CD14-positive monocyte (primary cell): ENCODE results near the gene HMGN1. TPM values are rescaled to one million over a fixed set of nuclear protein-coding genes. Genes with fewer than 3 reads are reported as not detected.

Source experiments
- DNase-seq, 3 donors: peaks; one replicate each; pipeline ENCODE4 v3.0.0-alpha.2; 2011 to 2022
- H2AFZ ChIP-seq: 2 replicates; pipeline ENCODE4 v1.6.0; 2012; ENCODE audit warnings: mild to moderate bottlenecking, low read depth, low read length, inconsistent platforms; ENCODE audit not compliant: insufficient read depth, poor library complexity, severe bottlenecking
- H3K27ac ChIP-seq, 2 donors: 1 replicate in 1 of 2; 2 replicates in 1 of 2; pipeline ENCODE4 v1.5.1; 2012 to 2013; ENCODE audit warnings: low read length in 2 of 2, control low read depth in 1 of 2, inconsistent platforms in 1 of 2, low read depth in 1 of 2, mild to moderate bottlenecking in 1 of 2
- H3K27me3 ChIP-seq, 2 donors: one replicate each; pipeline versions ENCODE4 v1.6.0 to v1.6.1; 2011 to 2013; ENCODE audit warnings: low read length in 2 of 2; ENCODE audit not compliant: control insufficient read depth in 2 of 2, insufficient read depth in 2 of 2
- H3K36me3 ChIP-seq, 2 donors: replicated peaks in 1 of 2; 1 replicate in 1 of 2; 2 replicates in 1 of 2; pipeline versions ENCODE4 v1.5.1 to v1.6.1; 2012 to 2013; ENCODE audit warnings: low read length in 2 of 2, control low read depth in 1 of 2, inconsistent platforms in 1 of 2, mild to moderate bottlenecking in 1 of 2; ENCODE audit not compliant: insufficient read depth in 2 of 2, control insufficient read depth in 1 of 2
- H3K4me1 ChIP-seq, 2 donors: 1 replicate in 1 of 2; 2 replicates in 1 of 2; pipeline versions ENCODE4 v1.5.1 to v1.6.1; 2012 to 2013; ENCODE audit warnings: low read length in 2 of 2, control low read depth in 1 of 2, inconsistent platforms in 1 of 2, mild to moderate bottlenecking in 1 of 2, moderate library complexity in 1 of 2; ENCODE audit not compliant: insufficient read depth in 2 of 2, control insufficient read depth in 1 of 2
- H3K4me2 ChIP-seq: replicated peaks from 2 replicates; pipeline ENCODE3; 2012; ENCODE audit warnings: low read length, moderate library complexity, mild to moderate bottlenecking; ENCODE audit not compliant: poor library complexity, severe bottlenecking; ENCODE audit errors: extremely low read depth
- H3K4me3 ChIP-seq, 3 experiments: fragments of 200-600 bp in 1 of 3; sonication (generic) in 1 of 3; replicated peaks in 1 of 3; 1 replicate in 2 of 3; 2 replicates in 1 of 3; pipeline ENCODE4 v1.5.1; 2011 to 2013; ENCODE audit warnings: low read length in 3 of 3, mild to moderate bottlenecking in 3 of 3, control low read depth in 2 of 3, low read depth in 2 of 3, inconsistent platforms in 1 of 3, moderate library complexity in 1 of 3
- H3K79me2 ChIP-seq: 2 replicates; pipeline ENCODE4 v1.6.0; 2012; ENCODE audit warnings: mild to moderate bottlenecking, control low read depth, inconsistent platforms, low read length, moderate library complexity; ENCODE audit not compliant: insufficient read depth
- H3K9ac ChIP-seq: 2 replicates; pipeline ENCODE4 v1.6.0; 2017; ENCODE audit warnings: low read length, mild to moderate bottlenecking; ENCODE audit not compliant: insufficient read depth, poor library complexity, severe bottlenecking
- H3K9me3 ChIP-seq, 2 donors: replicated peaks in 1 of 2; 1 replicate in 1 of 2; 2 replicates in 1 of 2; pipeline versions ENCODE4 v1.5.1 to v1.6.1; 2012 to 2013; ENCODE audit warnings: low read length in 2 of 2, control low read depth in 1 of 2; ENCODE audit not compliant: control insufficient read depth in 1 of 2, insufficient read depth in 1 of 2
- H4K20me1 ChIP-seq: 2 replicates; pipeline ENCODE4 v1.6.0; 2012; ENCODE audit warnings: mild to moderate bottlenecking, low read length, control low read depth, moderate library complexity; ENCODE audit not compliant: insufficient read depth
- H3K27ac Mint-ChIP-seq, 7 donors: one replicate each; pipeline ENCODE4 v1.8.0; 2020; ENCODE audit warnings: mild to moderate bottlenecking in 7 of 7, mixed read lengths in 7 of 7, moderate library complexity in 6 of 7, inconsistent platforms in 2 of 7
- H3K27me3 Mint-ChIP-seq, 3 donors: one replicate each; pipeline ENCODE4 v1.8.0; 2021 to 2022; ENCODE audit warnings: low read depth in 3 of 3, mild to moderate bottlenecking in 3 of 3, mixed read lengths in 3 of 3, moderate library complexity in 3 of 3, inconsistent platforms in 1 of 3
- H3K36me3 Mint-ChIP-seq, 2 donors: one replicate each; pipeline ENCODE4 v1.8.0; 2020; ENCODE audit warnings: mixed read lengths in 2 of 2, inconsistent platforms in 1 of 2, mild to moderate bottlenecking in 1 of 2
- H3K4me1 Mint-ChIP-seq: one replicate; pipeline ENCODE4 v1.8.0; 2020; ENCODE audit warnings: mild to moderate bottlenecking, mixed read lengths
- H3K4me3 Mint-ChIP-seq, 2 donors: one replicate each; pipeline ENCODE4 v1.8.0; 2020; ENCODE audit warnings: mild to moderate bottlenecking in 2 of 2, mixed read lengths in 2 of 2, moderate library complexity in 1 of 2
- H3K9me3 Mint-ChIP-seq, 7 donors: one replicate each; pipeline ENCODE4 v1.8.0; 2020 to 2022; ENCODE audit warnings: mixed read lengths in 7 of 7, mild to moderate bottlenecking in 6 of 7, moderate library complexity in 6 of 7, inconsistent platforms in 2 of 7
- WGBS: methylation state at CpG from one replicate; pipeline ENCODE4 v1.1.5; 2013; ENCODE audit warnings: missing lambda C conversion rate; ENCODE audit not compliant: insufficient coverage; 5-methylcytosine and 5-hydroxymethylcytosine counted together
- intact Hi-C, 2 donors: fragments of 100-400 bp; cut with micrococcal nuclease; formaldehyde crosslinking; loops; one replicate each; pipeline versions ENCODE4 v1.15.0 to v1.15.1; 2023
- polyA plus RNA-seq, 3 donors: library from polyadenylated mRNA; depleted of rRNA in 1 of 3; unstranded in 2 of 3; stranded (reverse) in 1 of 3; fragments of 300-500 nt in 2 of 3; fragments of >200 nt in 1 of 3; fragmentation: Illumina TruSeq in 2 of 3; gene quantifications; 1 replicate in 2 of 3; 2 replicates in 1 of 3; pipeline ENCODE4 v1.2.3, GENCODE V29; 2012 to 2021
- TF ChIP-seq, protein P1 (sequence below): fragments of 200-600 bp; IDR thresholded peaks from one replicate; pipeline ENCODE4 v1.8.0; 2022; ENCODE audit warnings: antibody characterized with exemption, mild to moderate bottlenecking

The HMGN1 gene
- polyA plus RNA-seq, 3 donors, result 59.8 to 74.7 (median 72.7) TPM

DNA sequence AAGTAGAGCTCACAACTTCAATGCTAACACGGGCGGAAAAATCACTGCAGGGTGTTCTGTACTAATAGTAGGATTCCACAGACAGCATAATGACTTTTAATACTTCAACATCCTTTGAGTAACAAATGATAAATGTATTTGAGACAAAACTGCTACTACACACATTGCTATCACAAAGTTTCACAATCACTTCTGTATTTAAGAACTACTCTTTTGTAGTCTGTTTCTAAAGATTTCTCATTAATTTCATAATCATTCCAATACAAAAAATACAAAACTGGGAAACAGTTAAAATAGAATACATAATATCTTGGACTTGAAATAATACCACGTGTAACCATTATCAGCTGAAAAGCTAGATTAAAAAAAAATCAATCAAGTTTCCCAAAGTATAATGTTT, 2.7 kb downstream of the HMGN1 start:
- intact Hi-C loops, result loop anchor here (2.0 to 5.0 kb wide), 3 partner anchors 34 to 43 kb away; partner anchors contain the start of gene BRWD1 (in 1 of the 2)
- H3K4me2 ChIP-seq, result peak overlapping the region; percentile 10
- H3K9me3 ChIP-seq, result no peaks in the 10 kb centered on the region
- H3K4me1 ChIP-seq, result peaks cover 22 to 36% of the 10 kb centered on the region in 2 donors
- no peaks in the 10 kb centered on the region for H3K27me3 ChIP-seq
- H3K4me3 ChIP-seq, result no peak overlapping the region
- peaks cover 0 to 1% (median 0%) of the 10 kb centered on the region in 3 donors for H3K27me3 Mint-ChIP-seq
- H3K36me3 Mint-ChIP-seq, result peaks cover 28 to 30% of the 10 kb centered on the region in 2 donors
- DNase-seq, result peak in 1 of 3 donors; percentile 28
- peaks cover 53% of the 10 kb centered on the region for H3K79me2 ChIP-seq
- no peak overlapping the region for H3K9ac ChIP-seq
- H3K9me3 Mint-ChIP-seq, result no peaks in the 10 kb centered on the region
- H2AFZ ChIP-seq, result no peak overlapping the region
- H3K36me3 ChIP-seq, result peaks cover 16 to 26% of the 10 kb centered on the region in 2 donors
- WGBS, result no CpG with 5 or more reads among the region's 3 CpGs
- H3K4me1 Mint-ChIP-seq, result peaks cover 33% of the 10 kb centered on the region
- H4K20me1 ChIP-seq, result no peaks in the 10 kb centered on the region
- peak overlapping the region in 1 of 2 donors; percentile 53 for H3K27ac ChIP-seq
- H3K27ac Mint-ChIP-seq, result peak overlapping the region in 6 of 7 donors; percentile 13 to 74 (median 52)
- H3K4me3 Mint-ChIP-seq, result no peak overlapping the region
- TF ChIP-seq, protein P1, sequence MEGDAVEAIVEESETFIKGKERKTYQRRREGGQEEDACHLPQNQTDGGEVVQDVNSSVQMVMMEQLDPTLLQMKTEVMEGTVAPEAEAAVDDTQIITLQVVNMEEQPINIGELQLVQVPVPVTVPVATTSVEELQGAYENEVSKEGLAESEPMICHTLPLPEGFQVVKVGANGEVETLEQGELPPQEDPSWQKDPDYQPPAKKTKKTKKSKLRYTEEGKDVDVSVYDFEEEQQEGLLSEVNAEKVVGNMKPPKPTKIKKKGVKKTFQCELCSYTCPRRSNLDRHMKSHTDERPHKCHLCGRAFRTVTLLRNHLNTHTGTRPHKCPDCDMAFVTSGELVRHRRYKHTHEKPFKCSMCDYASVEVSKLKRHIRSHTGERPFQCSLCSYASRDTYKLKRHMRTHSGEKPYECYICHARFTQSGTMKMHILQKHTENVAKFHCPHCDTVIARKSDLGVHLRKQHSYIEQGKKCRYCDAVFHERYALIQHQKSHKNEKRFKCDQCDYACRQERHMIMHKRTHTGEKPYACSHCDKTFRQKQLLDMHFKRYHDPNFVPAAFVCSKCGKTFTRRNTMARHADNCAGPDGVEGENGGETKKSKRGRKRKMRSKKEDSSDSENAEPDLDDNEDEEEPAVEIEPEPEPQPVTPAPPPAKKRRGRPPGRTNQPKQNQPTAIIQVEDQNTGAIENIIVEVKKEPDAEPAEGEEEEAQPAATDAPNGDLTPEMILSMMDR, result no peak

DNA sequence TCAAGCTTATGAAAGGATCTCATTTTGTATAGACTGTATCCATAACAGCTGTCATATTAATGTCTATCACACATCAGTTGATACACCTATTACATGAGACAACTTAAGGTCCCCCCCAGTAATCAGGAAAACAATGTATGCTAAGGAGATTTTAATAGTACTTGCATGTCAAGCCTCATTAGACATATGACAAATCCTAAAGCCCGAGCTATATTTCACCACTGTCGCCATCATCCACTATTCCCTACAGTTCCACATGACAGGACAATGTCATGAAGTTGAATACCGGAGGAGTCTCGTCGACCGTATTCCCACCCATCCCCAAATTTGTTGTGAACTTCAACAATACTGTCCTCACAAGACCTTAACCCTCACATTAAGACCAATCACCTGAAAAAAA, 3.4 kb downstream of the HMGN1 start:
- DNase-seq, result no peak
- TF ChIP-seq, protein P1, result no peak
- Mint-ChIP-seq H3K4me1 (peaks cover 33% of the 10 kb centered on the region), H3K36me3 (peaks cover 28 to 30% of the 10 kb centered on the region in 2 donors), H3K27ac (peak overlapping the region in 4 of 7 donors; percentile 42 to 83 (median 62)), H3K4me3 (no peak overlapping the region), H3K27me3 (no peaks in the 10 kb centered on the region), H3K9me3 (no peaks in the 10 kb centered on the region)
- no peak overlapping the region for H3K9ac ChIP-seq
- H3K9me3 ChIP-seq, result no peaks in the 10 kb centered on the region
- H2AFZ ChIP-seq, result no peak overlapping the region
- no peaks in the 10 kb centered on the region for H4K20me1 ChIP-seq
- no peak overlapping the region for H3K4me3 ChIP-seq
- H3K4me2 ChIP-seq, result no peak overlapping the region
- H3K4me1 ChIP-seq, result peaks cover 22 to 36% of the 10 kb centered on the region in 2 donors
- intact Hi-C loops, result loop anchor here in 1 of 2 donors (5.0 kb wide), 2 partner anchors 33 to 42 kb away; partner anchors contain the start of gene BRWD1
- peaks cover 53% of the 10 kb centered on the region for H3K79me2 ChIP-seq
- peaks cover 20 to 33% of the 10 kb centered on the region in 2 donors for H3K36me3 ChIP-seq
- H3K27ac ChIP-seq, result peak overlapping the region in 1 of 2 donors; percentile 53
- no peaks in the 10 kb centered on the region for H3K27me3 ChIP-seq
- WGBS, result 95% methylated on average over 6 of the region's 6 CpGs
